Measurements from ENCODE around the gene FSTL5. TPM values are rescaled to one million over a fixed set of nuclear protein-coding genes. Genes with fewer than 3 reads are reported as not detected.

FSTL5 gene
- total RNA-seq, 1 experiment from 2014 or later, result 0.55 TPM

DNA sequence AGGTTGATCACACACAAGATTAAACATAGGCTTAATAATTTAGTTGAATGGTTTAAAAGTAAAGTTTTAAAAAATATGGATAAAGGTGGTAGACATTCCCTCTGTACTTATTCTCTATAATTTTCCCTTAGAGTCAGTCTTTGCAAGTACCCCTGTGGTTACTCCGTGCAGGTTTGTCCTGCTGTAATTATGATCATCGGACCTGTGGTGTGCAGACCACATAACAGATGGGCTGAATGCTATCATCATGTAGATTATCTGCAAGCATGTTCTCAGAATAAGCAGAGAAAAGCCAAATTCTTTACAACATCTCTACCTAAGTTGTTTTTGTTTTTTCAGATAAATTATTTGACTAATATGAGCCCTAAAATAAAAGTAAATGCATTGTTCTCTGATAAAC, 146.8 kb downstream of the FSTL5 start:
- CTCF ChIA-PET, result no interaction called here
- Mint-ChIP-seq H3K27ac (no peak overlapping the region), H3K4me3 (no peak overlapping the region), H3K27me3 (ENCODE audit: low read depth) (no peaks in the 10 kb centered on the region), H3K36me3 (no peaks in the 10 kb centered on the region), H3K4me1 (peaks cover 4% of the 10 kb centered on the region; the same call in 1 of the 2 replicates), H3K9me3 (no peaks in the 10 kb centered on the region)
- no peak for ATAC-seq
- POLR2A ChIA-PET, result no interaction called here
- TF ChIP-seq TEAD1 (CRISPR knock-in tag; IDR thresholded peaks at IDR 0.05) (no peak), ZNF121 (CRISPR knock-in tag; IDR thresholded peaks at IDR 0.05) (no peak), GTF2I (CRISPR knock-in tag; conservative IDR thresholded peaks at IDR 0.05) (no peak), MYBL2 (CRISPR knock-in tag; IDR thresholded peaks at IDR 0.05) (no peak), MAX (CRISPR knock-in tag; IDR thresholded peaks at IDR 0.05) (no peak), ZNF416 (CRISPR knock-in tag; IDR thresholded peaks at IDR 0.05) (no peak), ZNF671 (CRISPR knock-in tag; IDR thresholded peaks at IDR 0.05) (no peak)
- TF ChIP-seq, protein P1, sequence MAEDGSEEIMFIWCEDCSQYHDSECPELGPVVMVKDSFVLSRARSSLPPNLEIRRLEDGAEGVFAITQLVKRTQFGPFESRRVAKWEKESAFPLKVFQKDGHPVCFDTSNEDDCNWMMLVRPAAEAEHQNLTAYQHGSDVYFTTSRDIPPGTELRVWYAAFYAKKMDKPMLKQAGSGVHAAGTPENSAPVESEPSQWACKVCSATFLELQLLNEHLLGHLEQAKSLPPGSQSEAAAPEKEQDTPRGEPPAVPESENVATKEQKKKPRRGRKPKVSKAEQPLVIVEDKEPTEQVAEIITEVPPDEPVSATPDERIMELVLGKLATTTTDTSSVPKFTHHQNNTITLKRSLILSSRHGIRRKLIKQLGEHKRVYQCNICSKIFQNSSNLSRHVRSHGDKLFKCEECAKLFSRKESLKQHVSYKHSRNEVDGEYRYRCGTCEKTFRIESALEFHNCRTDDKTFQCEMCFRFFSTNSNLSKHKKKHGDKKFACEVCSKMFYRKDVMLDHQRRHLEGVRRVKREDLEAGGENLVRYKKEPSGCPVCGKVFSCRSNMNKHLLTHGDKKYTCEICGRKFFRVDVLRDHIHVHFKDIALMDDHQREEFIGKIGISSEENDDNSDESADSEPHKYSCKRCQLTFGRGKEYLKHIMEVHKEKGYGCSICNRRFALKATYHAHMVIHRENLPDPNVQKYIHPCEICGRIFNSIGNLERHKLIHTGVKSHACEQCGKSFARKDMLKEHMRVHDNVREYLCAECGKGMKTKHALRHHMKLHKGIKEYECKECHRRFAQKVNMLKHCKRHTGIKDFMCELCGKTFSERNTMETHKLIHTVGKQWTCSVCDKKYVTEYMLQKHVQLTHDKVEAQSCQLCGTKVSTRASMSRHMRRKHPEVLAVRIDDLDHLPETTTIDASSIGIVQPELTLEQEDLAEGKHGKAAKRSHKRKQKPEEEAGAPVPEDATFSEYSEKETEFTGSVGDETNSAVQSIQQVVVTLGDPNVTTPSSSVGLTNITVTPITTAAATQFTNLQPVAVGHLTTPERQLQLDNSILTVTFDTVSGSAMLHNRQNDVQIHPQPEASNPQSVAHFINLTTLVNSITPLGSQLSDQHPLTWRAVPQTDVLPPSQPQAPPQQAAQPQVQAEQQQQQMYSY (CRISPR knock-in tag; IDR thresholded peaks at IDR 0.05), result no peak
- TF ChIP-seq, protein P2, sequence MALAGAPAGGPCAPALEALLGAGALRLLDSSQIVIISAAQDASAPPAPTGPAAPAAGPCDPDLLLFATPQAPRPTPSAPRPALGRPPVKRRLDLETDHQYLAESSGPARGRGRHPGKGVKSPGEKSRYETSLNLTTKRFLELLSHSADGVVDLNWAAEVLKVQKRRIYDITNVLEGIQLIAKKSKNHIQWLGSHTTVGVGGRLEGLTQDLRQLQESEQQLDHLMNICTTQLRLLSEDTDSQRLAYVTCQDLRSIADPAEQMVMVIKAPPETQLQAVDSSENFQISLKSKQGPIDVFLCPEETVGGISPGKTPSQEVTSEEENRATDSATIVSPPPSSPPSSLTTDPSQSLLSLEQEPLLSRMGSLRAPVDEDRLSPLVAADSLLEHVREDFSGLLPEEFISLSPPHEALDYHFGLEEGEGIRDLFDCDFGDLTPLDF (CRISPR knock-in tag; IDR thresholded peaks at IDR 0.05), result no peak
- DNase-seq (ENCODE audit: low spot score), result no peak

- DNase-seq (ENCODE audit: low spot score), result no peak
- CTCF ChIA-PET, result no interaction called here
- TF ChIP-seq TCF7 (CRISPR knock-in tag; IDR thresholded peaks at IDR 0.05; ENCODE audit: low read depth) (no peak), CBFB (CRISPR knock-in tag; IDR thresholded peaks at IDR 0.05; ENCODE audit: low read depth) (no peak), NR1H2 (CRISPR knock-in tag; IDR thresholded peaks at IDR 0.05) (no peak), E2F4 (CRISPR knock-in tag; IDR thresholded peaks at IDR 0.05; ENCODE audit: borderline replicate concordance, low read depth) (no peak), ETV6 (CRISPR knock-in tag; IDR thresholded peaks at IDR 0.05) (no peak), RELA (CRISPR knock-in tag; IDR thresholded peaks at IDR 0.05; ENCODE audit: borderline replicate concordance) (no peak), OVOL2 (CRISPR knock-in tag; IDR thresholded peaks at IDR 0.05; ENCODE audit: borderline replicate concordance) (no peak), GABPB1 (CRISPR knock-in tag; IDR thresholded peaks at IDR 0.05) (no peak), SOX15 (CRISPR knock-in tag; IDR thresholded peaks at IDR 0.05) (no peak), ZNF232 (CRISPR knock-in tag; IDR thresholded peaks at IDR 0.05) (no peak), ELF4 (CRISPR knock-in tag; IDR thresholded peaks at IDR 0.05; ENCODE audit: low read depth) (no peak), CREB1 (CRISPR knock-in tag; IDR thresholded peaks at IDR 0.05) (no peak), SP1 (CRISPR knock-in tag; conservative IDR thresholded peaks at IDR 0.05) (no peak), ZNF425 (CRISPR knock-in tag; conservative IDR thresholded peaks at IDR 0.05) (no peak)
- TF ChIP-seq, protein P3, sequence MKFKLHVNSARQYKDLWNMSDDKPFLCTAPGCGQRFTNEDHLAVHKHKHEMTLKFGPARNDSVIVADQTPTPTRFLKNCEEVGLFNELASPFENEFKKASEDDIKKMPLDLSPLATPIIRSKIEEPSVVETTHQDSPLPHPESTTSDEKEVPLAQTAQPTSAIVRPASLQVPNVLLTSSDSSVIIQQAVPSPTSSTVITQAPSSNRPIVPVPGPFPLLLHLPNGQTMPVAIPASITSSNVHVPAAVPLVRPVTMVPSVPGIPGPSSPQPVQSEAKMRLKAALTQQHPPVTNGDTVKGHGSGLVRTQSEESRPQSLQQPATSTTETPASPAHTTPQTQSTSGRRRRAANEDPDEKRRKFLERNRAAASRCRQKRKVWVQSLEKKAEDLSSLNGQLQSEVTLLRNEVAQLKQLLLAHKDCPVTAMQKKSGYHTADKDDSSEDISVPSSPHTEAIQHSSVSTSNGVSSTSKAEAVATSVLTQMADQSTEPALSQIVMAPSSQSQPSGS (CRISPR knock-in tag; IDR thresholded peaks at IDR 0.05; ENCODE audit: borderline replicate concordance, low read depth), result no peak
- TF ChIP-seq, protein P4, sequence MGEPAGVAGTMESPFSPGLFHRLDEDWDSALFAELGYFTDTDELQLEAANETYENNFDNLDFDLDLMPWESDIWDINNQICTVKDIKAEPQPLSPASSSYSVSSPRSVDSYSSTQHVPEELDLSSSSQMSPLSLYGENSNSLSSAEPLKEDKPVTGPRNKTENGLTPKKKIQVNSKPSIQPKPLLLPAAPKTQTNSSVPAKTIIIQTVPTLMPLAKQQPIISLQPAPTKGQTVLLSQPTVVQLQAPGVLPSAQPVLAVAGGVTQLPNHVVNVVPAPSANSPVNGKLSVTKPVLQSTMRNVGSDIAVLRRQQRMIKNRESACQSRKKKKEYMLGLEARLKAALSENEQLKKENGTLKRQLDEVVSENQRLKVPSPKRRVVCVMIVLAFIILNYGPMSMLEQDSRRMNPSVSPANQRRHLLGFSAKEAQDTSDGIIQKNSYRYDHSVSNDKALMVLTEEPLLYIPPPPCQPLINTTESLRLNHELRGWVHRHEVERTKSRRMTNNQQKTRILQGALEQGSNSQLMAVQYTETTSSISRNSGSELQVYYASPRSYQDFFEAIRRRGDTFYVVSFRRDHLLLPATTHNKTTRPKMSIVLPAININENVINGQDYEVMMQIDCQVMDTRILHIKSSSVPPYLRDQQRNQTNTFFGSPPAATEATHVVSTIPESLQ (CRISPR knock-in tag; IDR thresholded peaks at IDR 0.05), result no peak
Measured at GRCh38 chr4:162016219-162016618, 147.6 kb downstream of the FSTL5 start.

More at GRCh38 chr4:162016219-162016618, 147.6 kb downstream of the FSTL5 start:
- no peak overlapping the region for H3K27ac Mint-ChIP-seq
- H3K4me3 Mint-ChIP-seq, result no peak overlapping the region
- H3K4me1 Mint-ChIP-seq, result peaks cover 4% of the 10 kb centered on the region; the same call in 1 of the 2 replicates
- no peaks in the 10 kb centered on the region for H3K9me3 Mint-ChIP-seq
- no peaks in the 10 kb centered on the region for H3K27me3 Mint-ChIP-seq (ENCODE audit: low read depth)
- ATAC-seq, result no peak
- no peaks in the 10 kb centered on the region for H3K36me3 Mint-ChIP-seq
- POLR2A ChIA-PET, result no interaction called here
